Tibial nerve (tissue), 3 donors: ENCODE data around the gene INTS11.

Experiments
- CTCF ChIP-seq, 5 experiments: fragments of 200-600 bp in 3 of 5; fragments of 450-650 bp in 2 of 5; sonication (generic) in 3 of 5; IDR thresholded peaks; one replicate each; pipeline ENCODE4 v1.5.1; 2016 to 2019; ENCODE audit warnings: antibody characterized with exemption in 5 of 5, mild to moderate bottlenecking in 3 of 5, moderate library complexity in 2 of 5
- POLR2A ChIP-seq, 2 donors: fragments of 450-650 bp; IDR thresholded peaks; one replicate each; pipeline ENCODE4 v1.6.1; 2017; ENCODE audit warnings: antibody characterized with exemption in 2 of 2, mild to moderate bottlenecking in 2 of 2, moderate library complexity in 2 of 2

GRCh38 chr1:1345384-1345783 is 20.9 kb upstream of the INTS11 start:
- no peak for TF ChIP-seq CTCF (IDR thresholded peaks at IDR 0.05)
- TF ChIP-seq POLR2A (IDR thresholded peaks at IDR 0.05), result no peak
